ENCODE results near the gene TBL2.
"Not testable (repeated sequence)": the region's sequence is repeated elsewhere in the genome, so short reads cannot be mapped to it uniquely, and the experiment has no call there.

The TBL2 gene

GRCh38 chr7:73530800-73531199, 47.6 kb downstream of the TBL2 start:
- DNase-seq, result no peak

GRCh38 chr7:73526896-73527821, 51.2 kb downstream of the TBL2 start:
- peak; percentile 40 for DNase-seq

GRCh38 chr7:73526158-73526494, 52.3 kb downstream of the TBL2 start:
- DNase-seq, result not testable (repeated sequence)

GRCh38 chr7:73522105-73522872, 56.1 kb downstream of the TBL2 start, which contains the start of gene BAZ1B:
Gene BAZ1B, minus strand, starts transcription at chr7:73522293. Its CDS starts 360 bp downstream, at chr7:73521933.
- peak; percentile 97 for DNase-seq

GRCh38 chr7:73521636-73522104, 56.7 kb downstream of the TBL2 start:
- no peak for DNase-seq

GRCh38 chr7:73520673-73521635, 57.4 kb downstream of the TBL2 start:
- DNase-seq, result no peak

- DNase-seq, result no peak
Observed at GRCh38 chr7:73519867-73520672, 58.3 kb downstream of the TBL2 start.

GRCh38 chr7:73518470-73518869, 59.9 kb downstream of the TBL2 start:
- DNase-seq, result no peak

Measured in KG1 (cell line).